HepG2 (cell line): ENCODE measurements around the gene RFX7. TPM values are rescaled to one million over a fixed set of nuclear protein-coding genes. Genes with fewer than 3 reads are reported as not detected.

Source experiments
- AHR ChIP-seq: IDR thresholded peaks from 2 replicates; pipeline ENCODE4 v1.6.1; 2018; ENCODE audit warnings: missing genetic modification reagents, missing compliant biosample characterization
- ESRRA ChIP-seq: sonication (generic); formaldehyde crosslinking; IDR thresholded peaks from 2 replicates; pipeline ENCODE4 v1.5.1; 2020; ENCODE audit warnings: mild to moderate bottlenecking, low read depth, missing genetic modification reagents
- GLI4 ChIP-seq: sonication (generic); formaldehyde crosslinking; IDR thresholded peaks from 2 replicates; pipeline ENCODE4 v1.5.1; 2020; ENCODE audit warnings: missing genetic modification reagents, mild to moderate bottlenecking, moderate library complexity, borderline replicate concordance
- NFYB ChIP-seq: sonication (generic); formaldehyde crosslinking; IDR thresholded peaks from 2 replicates; pipeline ENCODE4 v1.4.0; 2020; ENCODE audit warnings: missing genetic modification reagents
- NKX3-1 ChIP-seq: sonication (generic); formaldehyde crosslinking; IDR thresholded peaks from 2 replicates; pipeline ENCODE4 v1.5.0; 2020; ENCODE audit warnings: missing genetic modification reagents
- RBM22 ChIP-seq: fragments of 200-400 bp; formaldehyde crosslinking; optimal IDR thresholded peaks from 2 replicates; pipeline ENCODE3; 2017; ENCODE audit warnings: mild to moderate bottlenecking, low read length, moderate library complexity
- TRAFD1 ChIP-seq: sonication (generic); formaldehyde crosslinking; IDR thresholded peaks from 2 replicates; pipeline ENCODE4 v1.5.1; 2020; ENCODE audit warnings: missing genetic modification reagents, mild to moderate bottlenecking, borderline replicate concordance
- WIZ ChIP-seq: sonication (generic); formaldehyde crosslinking; IDR thresholded peaks from 2 replicates; pipeline ENCODE4 v1.5.1; 2020; ENCODE audit warnings: mild to moderate bottlenecking, missing genetic modification reagents
- ZKSCAN5 ChIP-seq: sonication (generic); formaldehyde crosslinking; IDR thresholded peaks from 2 replicates; pipeline ENCODE4 v1.5.1; 2020; ENCODE audit warnings: mild to moderate bottlenecking, missing genetic modification reagents
- ZNF205 ChIP-seq: IDR thresholded peaks from 2 replicates; pipeline ENCODE4 v1.6.1; 2018; ENCODE audit warnings: missing biosample characterization, missing genetic modification reagents
- ZNF256 ChIP-seq: sonication (generic); formaldehyde crosslinking; conservative IDR thresholded peaks from 2 replicates; pipeline ENCODE4 v1.4.0; 2020; ENCODE audit warnings: missing genetic modification reagents
- ZNF33B ChIP-seq: sonication (generic); formaldehyde crosslinking; IDR thresholded peaks from 2 replicates; pipeline ENCODE4 v1.5.1; 2020; ENCODE audit warnings: mild to moderate bottlenecking, missing genetic modification reagents
- ZNF557 ChIP-seq: sonication (generic); formaldehyde crosslinking; IDR thresholded peaks from 2 replicates; pipeline ENCODE4 v1.4.0; 2020; ENCODE audit warnings: missing genetic modification reagents
- ZNF691 ChIP-seq: sonication (generic); formaldehyde crosslinking; IDR thresholded peaks from 2 replicates; pipeline ENCODE4 v1.4.0; 2020; ENCODE audit warnings: missing genetic modification reagents, low read depth, mild to moderate bottlenecking, borderline replicate concordance
- ZNF713 ChIP-seq: sonication (generic); formaldehyde crosslinking; IDR thresholded peaks from 2 replicates; pipeline ENCODE4 v1.4.0; 2020; ENCODE audit warnings: mild to moderate bottlenecking, missing genetic modification reagents
- ZNF720 ChIP-seq: sonication (generic); formaldehyde crosslinking; IDR thresholded peaks from 2 replicates; pipeline ENCODE4 v1.4.0; 2020; ENCODE audit warnings: missing genetic modification reagents
- ZNF777 ChIP-seq: sonication (generic); formaldehyde crosslinking; IDR thresholded peaks from 2 replicates; pipeline ENCODE4 v1.4.0; 2020; ENCODE audit warnings: missing genetic modification reagents
- polyA plus RNA-seq, 8 experiments: library from polyadenylated mRNA; depleted of rRNA in 3 of 8; stranded (reverse) in 7 of 8; unstranded in 1 of 8; fragments of >200 nt; fragmentation: Illumina TruSeq in 4 of 8; extraction: Trizol in 4 of 8; gene quantifications; 2 replicates each; pipeline versions ENCODE4 v1.2.1 to v1.2.3, GENCODE V29; 2011 to 2016; ENCODE audit warnings: low read depth in 4 of 8, missing spikeins in 1 of 8, mixed read lengths in 1 of 8; ENCODE audit not compliant: insufficient read depth in 1 of 8
- total RNA-seq, 5 experiments: library from RNA; depleted of rRNA; stranded (reverse); fragments of >200 nt; fragmentation: Illumina TruSeq; extraction: Trizol; gene quantifications; 2 replicates each; pipeline ENCODE4 v1.2.3, GENCODE V29; 2016; ENCODE audit warnings: low read depth in 1 of 5
- TF ChIP-seq, protein P1 (sequence below): sonication (generic); formaldehyde crosslinking; IDR thresholded peaks from 2 replicates; pipeline ENCODE4 v1.5.1; 2020; ENCODE audit warnings: missing genetic modification reagents, mild to moderate bottlenecking, borderline replicate concordance
- TF ChIP-seq, protein P2 (sequence below): sonication (generic); formaldehyde crosslinking; IDR thresholded peaks from 2 replicates; pipeline ENCODE4 v1.5.1; 2020; ENCODE audit warnings: missing genetic modification reagents, mild to moderate bottlenecking, borderline replicate concordance
- TF ChIP-seq, protein P3 (sequence below): sonication (generic); formaldehyde crosslinking; IDR thresholded peaks from 2 replicates; pipeline ENCODE4 v1.4.0; 2020; ENCODE audit warnings: mild to moderate bottlenecking, missing genetic modification reagents

RFX7 gene
- total and polyA plus RNA-seq, 2 of the 13 experiments (the other 11 are each of a cell fraction or from before 2014, with no cell fraction given), result 8.5 to 10.4 TPM

- TF ChIP-seq GLI4 (CRISPR knock-in tag) (no peak), ZNF713 (CRISPR knock-in tag) (0 out of 2 replicates have a peak, but pooled peaks have one; percentile 69), ZNF33B (no peak), WIZ (CRISPR knock-in tag) (0 out of 2 replicates have a peak, but pooled peaks have one; percentile 58), NKX3-1 (peak; percentile 30; the same call in 1 of the 2 replicates), ZNF557 (peak; percentile 34; the same call in 1 of the 2 replicates), ZNF777 (CRISPR knock-in tag) (no peak), ZNF720 (CRISPR knock-in tag) (no peak), NFYB (CRISPR knock-in tag) (no peak), ESRRA (CRISPR knock-in tag) (no peak), ZKSCAN5 (CRISPR knock-in tag) (no peak), ZNF256 (CRISPR knock-in tag) (0 out of 2 replicates have a peak, but pooled peaks have one; percentile 44), RBM22 (no peak), AHR (CRISPR knock-in tag) (0 out of 2 replicates have a peak, but pooled peaks have one; percentile 43), ZNF205 (CRISPR knock-in tag) (no peak; the same call in 1 of the 2 replicates), TRAFD1 (CRISPR knock-in tag) (0 out of 2 replicates have a peak, but pooled peaks have one; percentile 47), ZNF691 (no peak)
- TF ChIP-seq, protein P1, sequence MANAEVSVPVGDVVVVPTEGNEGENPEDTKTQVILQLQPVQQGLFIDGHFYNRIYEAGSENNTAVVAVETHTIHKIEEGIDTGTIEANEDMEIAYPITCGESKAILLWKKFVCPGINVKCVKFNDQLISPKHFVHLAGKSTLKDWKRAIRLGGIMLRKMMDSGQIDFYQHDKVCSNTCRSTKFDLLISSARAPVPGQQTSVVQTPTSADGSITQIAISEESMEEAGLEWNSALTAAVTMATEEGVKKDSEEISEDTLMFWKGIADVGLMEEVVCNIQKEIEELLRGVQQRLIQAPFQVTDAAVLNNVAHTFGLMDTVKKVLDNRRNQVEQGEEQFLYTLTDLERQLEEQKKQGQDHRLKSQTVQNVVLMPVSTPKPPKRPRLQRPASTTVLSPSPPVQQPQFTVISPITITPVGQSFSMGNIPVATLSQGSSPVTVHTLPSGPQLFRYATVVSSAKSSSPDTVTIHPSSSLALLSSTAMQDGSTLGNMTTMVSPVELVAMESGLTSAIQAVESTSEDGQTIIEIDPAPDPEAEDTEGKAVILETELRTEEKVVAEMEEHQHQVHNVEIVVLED (CRISPR knock-in tag), result no peak
- TF ChIP-seq, protein P2, sequence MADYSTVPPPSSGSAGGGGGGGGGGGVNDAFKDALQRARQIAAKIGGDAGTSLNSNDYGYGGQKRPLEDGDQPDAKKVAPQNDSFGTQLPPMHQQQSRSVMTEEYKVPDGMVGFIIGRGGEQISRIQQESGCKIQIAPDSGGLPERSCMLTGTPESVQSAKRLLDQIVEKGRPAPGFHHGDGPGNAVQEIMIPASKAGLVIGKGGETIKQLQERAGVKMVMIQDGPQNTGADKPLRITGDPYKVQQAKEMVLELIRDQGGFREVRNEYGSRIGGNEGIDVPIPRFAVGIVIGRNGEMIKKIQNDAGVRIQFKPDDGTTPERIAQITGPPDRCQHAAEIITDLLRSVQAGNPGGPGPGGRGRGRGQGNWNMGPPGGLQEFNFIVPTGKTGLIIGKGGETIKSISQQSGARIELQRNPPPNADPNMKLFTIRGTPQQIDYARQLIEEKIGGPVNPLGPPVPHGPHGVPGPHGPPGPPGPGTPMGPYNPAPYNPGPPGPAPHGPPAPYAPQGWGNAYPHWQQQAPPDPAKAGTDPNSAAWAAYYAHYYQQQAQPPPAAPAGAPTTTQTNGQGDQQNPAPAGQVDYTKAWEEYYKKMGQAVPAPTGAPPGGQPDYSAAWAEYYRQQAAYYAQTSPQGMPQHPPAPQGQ (CRISPR knock-in tag), result no peak
- TF ChIP-seq, protein P3, sequence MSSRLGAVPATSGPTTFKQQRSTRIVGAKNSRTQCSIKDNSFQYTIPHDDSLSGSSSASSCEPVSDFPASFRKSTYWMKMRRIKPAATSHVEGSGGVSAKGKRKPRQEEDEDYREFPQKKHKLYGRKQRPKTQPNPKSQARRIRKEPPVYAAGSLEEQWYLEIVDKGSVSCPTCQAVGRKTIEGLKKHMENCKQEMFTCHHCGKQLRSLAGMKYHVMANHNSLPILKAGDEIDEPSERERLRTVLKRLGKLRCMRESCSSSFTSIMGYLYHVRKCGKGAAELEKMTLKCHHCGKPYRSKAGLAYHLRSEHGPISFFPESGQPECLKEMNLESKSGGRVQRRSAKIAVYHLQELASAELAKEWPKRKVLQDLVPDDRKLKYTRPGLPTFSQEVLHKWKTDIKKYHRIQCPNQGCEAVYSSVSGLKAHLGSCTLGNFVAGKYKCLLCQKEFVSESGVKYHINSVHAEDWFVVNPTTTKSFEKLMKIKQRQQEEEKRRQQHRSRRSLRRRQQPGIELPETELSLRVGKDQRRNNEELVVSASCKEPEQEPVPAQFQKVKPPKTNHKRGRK (CRISPR knock-in tag), result no peak
Observed at GRCh38 chr15:56245871-56246814, 2.5 kb upstream of the RFX7 start (continued).
